EL (cell line): ENCODE results near the gene ENSA.
"Not testable (repeated sequence)": the region's sequence is repeated elsewhere in the genome, so short reads cannot be mapped to it uniquely, and the experiment has no call there.

Experiments
- DNase-seq: peaks from one replicate; pipeline ENCODE4 v3.0.0-alpha.2; 2016

ENSA gene

DNA sequence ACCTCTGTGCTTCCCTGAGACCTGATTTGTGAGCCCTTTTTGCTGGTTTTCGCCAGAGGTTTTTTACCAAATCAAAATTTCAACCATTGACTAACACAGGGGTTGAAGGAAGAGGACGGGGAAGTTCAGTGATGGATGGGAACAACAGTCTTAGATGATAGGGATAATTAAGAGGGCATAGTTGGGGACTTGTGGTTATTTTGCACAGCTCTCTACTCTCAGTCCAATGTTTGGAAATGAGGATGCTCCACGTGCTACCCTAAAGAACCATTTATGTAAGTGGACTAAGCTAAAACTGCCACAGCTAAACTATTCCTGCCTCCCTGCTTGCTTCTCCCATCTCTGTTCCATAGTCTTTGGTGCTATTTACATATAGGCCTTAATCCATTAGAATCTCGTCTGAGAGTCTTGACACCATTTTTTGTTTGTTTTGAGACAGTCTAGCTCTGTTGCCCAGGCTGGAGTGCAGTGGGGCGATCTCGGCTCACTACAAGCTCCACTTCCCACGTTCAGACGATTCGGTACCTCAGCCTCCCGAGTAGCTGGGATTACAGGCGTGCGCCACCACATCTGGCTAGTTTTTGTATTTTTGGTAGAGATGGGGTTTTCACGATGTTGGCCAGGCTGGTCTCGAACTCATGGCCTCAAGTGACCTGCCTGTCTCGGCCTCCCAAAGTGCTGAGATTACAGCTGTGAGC lies 49.3 kb downstream of the ENSA start:
- DNase-seq: no peak

DNA sequence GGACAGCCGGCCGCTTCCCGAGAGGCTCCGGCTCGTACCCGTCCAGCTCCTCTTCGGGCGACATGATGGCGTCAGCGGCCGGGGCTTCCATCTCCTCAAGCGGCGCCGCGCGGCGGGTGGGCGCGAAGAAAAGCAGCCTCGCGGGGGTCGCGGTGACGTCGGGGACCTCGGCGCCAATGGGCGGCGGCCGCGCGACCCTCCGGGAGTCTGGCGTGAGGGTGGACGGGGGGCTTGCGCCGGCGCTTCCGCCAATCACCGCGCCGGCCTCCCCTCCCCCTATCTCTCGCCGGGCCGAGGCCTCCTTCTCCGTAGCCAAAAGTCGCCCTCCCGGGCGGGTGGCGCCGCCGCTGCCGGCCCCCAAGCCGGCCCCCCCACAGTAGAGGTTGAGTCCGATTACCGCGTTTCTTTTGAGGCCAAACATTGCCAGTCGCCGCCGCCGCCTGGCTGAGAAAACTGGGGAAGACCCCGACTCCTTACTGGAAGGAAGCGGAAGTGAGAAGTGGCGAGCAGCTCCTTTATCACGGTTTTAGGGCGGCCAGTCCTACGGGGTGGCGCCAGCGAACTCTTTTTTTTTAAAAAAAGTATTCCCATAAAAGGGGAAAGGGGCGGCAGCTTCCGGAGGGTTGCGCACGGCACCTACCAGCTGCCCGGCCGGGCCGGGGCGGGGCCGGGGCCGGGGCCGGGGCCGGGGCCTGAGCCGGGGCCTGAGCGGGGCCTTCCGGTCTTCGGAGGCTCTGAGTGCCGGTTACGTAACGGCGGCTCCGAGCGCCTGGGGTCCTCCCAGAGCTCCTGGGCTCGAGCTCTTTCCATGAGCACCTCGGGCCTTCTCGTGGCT lies 50.1 kb downstream of the ENSA start, which contains the start of gene MCL1:
Gene MCL1, minus strand, starts transcription at position 501 of the 835 bp plus-strand sequence. Its CDS starts 80 bp downstream, at position 421.
- DNase-seq: peak; percentile 97

DNA sequence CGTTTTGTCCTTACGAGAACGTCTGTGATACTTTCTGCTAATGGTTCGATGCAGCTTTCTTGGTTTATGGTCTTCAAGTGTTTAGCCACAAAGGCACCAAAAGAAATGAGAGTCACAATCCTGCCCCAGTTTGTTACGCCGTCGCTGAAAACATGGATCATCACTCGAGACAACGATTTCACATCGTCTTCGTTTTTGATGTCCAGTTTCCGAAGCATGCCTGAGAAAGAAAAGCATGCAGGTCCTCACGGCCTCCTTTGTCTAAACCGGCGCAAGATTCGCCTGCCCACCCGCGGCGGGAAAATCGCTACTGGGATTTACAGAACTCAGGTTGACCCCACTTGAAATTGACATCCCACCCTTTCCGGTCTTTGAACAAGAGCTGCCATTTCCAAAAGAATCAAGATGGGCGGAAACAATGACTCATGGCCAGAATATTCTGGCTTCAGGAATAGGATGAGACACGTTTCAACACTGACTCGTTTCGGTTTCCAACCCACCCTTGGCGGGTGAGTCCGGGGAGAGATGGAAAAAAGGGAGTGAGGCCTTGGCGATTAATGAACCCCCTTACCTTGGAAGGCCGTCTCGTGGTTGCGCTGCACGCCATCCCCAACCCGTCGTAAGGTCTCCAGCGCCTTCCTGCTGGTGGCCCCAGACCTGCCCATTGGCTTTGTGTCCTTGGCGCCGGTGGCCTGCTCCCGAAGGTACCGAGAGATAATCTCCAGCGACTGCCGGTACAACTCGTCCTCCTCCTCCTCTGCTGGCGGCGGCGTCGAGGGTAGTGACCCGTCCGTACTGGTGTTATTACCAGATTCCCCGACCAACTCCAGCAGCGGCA lies 50.9 kb downstream of the ENSA start:
- DNase-seq: peak; percentile 91

DNA sequence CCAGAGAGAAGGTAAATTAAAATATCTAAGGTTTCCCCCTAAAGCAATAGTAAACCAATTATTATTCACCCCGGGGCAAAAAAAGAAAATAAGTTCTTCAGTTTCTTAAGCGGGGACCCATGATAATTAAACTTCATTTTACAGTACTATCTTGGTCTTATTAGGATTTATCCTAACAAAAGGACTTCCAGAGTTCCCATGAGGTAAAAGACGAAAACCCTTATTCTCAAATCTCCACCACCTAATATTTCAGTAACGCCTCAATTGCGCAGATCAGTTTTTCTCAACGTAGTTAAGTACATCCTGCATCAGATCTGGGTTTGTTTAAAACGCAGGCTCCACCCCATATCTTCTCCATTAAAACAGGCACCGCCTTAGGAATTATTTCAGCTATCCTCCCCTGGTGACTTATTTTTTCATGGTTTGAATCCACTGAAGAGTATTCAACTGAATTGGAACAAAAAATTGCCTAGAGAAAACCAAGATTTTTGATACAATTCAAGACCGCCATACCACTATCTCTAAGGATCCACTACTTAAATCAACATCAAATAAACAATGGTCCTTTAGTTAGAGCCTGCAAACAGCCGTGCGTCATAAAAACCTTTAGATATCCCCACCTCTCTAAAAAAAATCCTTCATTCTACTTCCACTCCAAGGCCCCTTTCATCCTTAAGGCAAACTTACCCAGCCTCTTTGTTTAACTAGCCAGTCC lies 51.7 kb downstream of the ENSA start:
- DNase-seq: peak; percentile 45

DNA sequence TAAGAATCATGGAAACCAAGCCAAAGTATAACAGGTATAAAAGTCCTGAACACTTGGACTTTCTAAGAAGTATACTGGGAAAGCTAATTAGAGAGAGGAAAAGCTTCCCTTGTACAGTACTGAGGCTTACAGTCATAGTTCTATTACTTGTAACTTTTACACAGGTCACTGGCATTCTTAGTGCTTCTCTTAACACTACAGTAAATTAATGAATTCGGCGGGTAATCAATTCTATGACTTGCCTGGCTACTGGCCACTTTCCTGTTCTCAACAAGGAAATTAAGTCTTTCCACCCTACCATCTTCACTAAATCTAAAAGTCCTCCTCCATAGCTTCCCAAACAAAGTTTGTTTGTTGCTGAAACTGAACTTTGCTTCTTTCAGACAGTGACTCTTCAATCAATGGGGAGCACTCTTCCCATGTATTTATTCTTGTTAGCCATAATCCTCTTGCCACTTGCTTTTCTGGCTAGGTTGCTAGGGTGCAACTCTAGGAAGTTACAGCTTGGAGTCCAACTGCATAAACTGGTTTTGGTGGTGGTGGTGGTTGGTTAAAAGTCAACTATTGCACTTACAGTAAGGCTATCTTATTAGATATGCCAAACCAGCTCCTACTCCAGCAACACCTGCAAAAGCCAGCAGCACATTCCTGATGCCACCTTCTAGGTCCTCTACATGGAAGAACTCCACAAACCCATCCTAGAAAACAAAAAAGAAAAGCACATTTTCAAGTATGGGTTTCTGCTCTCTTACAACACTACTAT lies 52.4 kb downstream of the ENSA start:
- peak; percentile 29 for DNase-seq

DNA sequence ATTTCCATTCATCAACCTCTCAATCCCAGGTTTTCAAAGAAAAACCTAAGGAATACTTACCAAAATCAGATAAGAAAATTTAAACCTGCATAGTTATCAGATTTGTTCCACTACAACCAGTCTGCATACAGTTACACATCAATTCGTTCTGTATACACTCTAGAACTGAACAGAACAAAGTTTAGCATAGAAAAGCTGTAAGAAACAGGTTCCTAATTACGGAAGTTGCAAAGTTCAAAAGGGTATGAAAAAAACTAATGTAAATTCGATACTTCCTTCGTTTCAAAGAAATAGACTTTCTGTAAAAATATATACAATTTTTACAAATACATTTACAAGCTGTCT lies 53.1 kb downstream of the ENSA start:
- DNase-seq: no peak

DNA sequence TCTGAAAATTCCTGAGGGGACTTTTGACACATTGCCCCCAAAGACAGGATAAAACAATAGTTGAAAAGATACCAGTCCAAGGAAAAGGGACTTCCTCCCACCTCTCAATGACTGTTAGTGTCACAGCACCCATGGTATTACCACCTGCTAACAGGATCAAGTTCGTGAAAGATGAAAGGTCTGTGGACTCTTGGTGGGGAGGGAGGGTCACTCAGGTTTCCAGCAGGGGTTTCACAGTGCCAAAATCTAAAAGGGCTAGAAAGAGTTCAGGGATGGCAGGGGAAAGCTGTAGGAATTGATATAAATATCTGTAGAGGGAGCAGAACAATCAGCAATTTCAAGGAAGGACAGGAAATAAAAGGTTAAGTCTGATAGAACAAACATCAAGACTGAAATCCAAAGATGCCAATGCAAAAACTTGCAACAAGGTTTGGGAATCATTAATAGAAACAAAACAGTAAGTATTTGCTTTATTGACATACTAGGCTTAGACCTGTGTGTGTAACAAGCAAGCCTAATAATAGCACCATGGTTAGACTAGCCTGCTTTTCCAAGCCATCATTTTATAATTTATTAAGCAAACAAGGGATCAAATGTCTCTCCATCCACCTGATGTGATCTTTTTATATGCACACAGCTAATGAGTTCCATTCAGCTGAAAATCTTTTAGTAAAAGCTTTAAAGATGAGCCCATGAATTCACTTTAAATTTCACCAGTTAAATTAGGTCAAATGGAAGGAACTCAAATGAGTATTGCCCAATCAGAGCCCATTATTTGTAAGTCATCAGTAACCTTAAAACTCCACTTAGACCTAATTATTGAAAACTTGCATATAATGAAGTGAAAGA lies 53.7 kb downstream of the ENSA start:
- peak; percentile 21 for DNase-seq

DNA sequence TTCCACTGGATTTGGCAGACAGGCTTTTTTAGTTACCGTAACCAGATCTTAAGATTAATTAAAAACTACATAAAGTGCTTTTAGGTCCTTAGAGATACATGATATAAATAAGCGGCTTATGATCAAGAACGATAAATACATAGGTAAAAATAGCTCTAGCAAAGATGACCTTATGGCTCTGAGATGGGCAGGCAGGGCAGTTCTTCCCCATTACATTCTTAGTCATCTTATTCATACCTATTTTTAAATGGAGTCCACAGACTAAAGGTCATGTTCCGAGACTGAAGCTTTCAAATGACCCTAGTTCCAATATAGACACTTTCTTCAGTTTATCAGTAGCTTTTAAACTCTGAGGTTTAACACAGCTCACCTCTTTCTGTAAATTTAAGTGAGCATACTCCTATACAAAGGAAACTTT lies 54.3 kb downstream of the ENSA start:
- DNase-seq: peak; percentile 25

DNA sequence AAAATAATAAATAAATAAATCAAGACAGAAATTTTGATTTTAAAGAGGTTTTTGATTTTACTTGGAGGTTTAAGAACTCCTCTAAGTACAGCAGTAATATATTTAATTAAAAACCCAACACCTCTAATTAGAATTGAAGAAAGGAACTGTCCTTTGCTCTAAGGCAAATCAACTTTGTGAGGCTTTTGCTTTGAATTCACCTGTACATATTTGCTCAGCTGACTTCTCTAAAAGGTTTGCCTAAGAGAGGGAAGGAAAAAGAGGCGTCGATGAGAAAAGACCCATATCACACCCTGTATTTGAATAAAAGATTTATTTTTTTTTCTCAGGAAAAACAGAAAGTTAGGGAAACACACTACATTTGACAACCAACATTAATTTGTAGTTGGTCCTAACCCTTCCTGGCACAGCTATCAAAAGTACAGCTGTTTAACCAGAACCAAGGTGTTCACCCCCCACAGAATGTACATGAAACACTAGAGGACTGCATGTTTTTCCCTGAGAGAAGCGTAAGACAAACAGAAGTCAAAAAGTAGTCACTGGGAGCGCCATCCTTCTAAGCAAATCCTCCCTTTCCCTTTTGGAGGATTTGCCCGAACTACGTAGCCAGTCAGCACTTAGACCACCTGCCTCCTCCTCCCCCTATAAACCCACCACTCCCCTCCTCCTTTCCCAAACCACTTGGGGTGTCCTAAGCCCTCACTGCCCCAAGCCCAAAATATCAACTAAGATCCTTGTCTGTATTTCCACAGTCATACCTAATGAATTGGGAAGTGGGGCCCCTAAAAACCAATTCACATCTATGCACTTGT lies 54.9 kb downstream of the ENSA start:
- DNase-seq: peak; percentile 38

DNA sequence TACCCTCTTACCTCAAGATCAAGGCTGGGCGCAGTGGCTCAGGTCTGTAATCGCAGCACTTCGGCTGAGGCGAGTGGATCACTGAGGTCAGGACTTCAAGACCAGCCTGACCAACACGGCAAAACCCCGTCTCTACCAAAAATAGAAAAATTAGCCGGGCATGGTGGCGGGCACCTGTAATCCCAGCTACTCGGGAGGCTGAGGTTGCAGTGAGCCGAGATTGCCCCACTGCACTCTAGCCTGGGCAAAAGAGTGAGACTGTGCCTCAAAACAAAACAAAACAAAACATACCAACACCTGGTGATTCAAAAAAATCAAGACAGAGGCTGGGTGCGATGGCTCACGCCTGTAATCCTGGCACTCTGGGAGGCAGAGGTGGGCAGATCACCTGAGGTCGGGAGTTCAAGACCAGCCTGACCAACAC lies 55.8 kb downstream of the ENSA start:
- not testable (repeated sequence) for DNase-seq

DNA sequence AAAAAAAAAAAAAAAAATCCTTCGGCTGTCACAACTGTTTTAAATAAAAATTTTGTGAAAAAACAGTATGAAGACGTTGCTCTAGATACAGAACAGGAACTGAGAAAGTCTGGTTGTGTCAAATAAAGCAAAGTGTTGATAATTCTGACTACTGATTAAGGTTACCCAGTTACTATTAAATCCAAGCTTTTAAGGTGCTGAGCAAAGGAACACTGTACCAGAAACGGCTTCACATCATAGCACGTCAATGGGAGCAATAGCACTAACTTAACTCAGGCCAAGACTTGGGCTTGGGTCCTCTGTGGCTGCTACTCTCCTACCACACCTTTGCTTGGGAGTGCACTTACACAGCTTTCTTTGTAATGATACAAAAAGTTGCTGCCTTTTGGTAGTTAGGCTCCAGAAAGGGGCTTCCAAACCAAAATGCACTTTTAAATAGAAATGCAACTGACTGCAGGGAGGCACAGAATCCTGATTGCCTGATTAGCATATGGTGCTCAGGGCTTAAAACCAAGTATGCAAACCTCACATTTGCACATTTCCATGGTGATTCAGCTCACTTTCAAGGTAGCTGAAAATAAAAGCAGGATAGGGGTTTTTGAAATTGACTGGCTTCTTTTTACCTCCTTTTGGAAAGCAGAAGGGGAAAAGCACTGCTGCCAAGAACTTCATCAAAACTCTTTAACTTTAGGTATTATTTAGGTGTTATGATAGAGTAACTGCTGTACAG lies 56.3 kb downstream of the ENSA start:
- peak; percentile 45 for DNase-seq
